Mesodermal cell (in vitro differentiated cells): ENCODE results near the gene SYT9.

Source experiments
- H3K27ac ChIP-seq: 2 replicates; pipeline ENCODE4 v1.7.0; 2013; ENCODE audit warnings: mild to moderate bottlenecking, low read depth, low read length, moderate library complexity; ENCODE audit not compliant: severe bottlenecking
- H3K36me3 ChIP-seq: 2 replicates; pipeline ENCODE4 v1.7.1; 2013; ENCODE audit warnings: mild to moderate bottlenecking, low read length, moderate library complexity; ENCODE audit not compliant: control insufficient read depth, insufficient read depth
- H3K4me1 ChIP-seq: one replicate; pipeline ENCODE4 v1.7.1; 2013; ENCODE audit warnings: mild to moderate bottlenecking, low read length; ENCODE audit not compliant: insufficient read depth, control insufficient read depth, poor library complexity, severe bottlenecking
- H3K4me3 ChIP-seq: 2 replicates; pipeline ENCODE4 v1.7.0; 2013; ENCODE audit warnings: low read length, control low read depth, mild to moderate bottlenecking; ENCODE audit not compliant: insufficient read depth, poor library complexity, severe bottlenecking; ENCODE audit errors: extremely low read depth
- H3K9me3 ChIP-seq: 2 replicates; pipeline ENCODE4 v1.7.1; 2013; ENCODE audit warnings: mild to moderate bottlenecking, low read length, moderate library complexity; ENCODE audit not compliant: control insufficient read depth
- WGBS, 2 experiments: methylation state at CpG; one replicate each; pipeline ENCODE4 v1.1.5; 2013; ENCODE audit warnings: missing lambda C conversion rate in 2 of 2; ENCODE audit not compliant: insufficient coverage in 2 of 2; 5-methylcytosine and 5-hydroxymethylcytosine counted together

Gene SYT9

GRCh38 chr11:7300281-7300680, 48.6 kb downstream of the SYT9 start:
- no peak overlapping the region for H3K4me3 ChIP-seq
- no peaks in the 10 kb centered on the region for H3K9me3 ChIP-seq
- no peak overlapping the region for H3K27ac ChIP-seq
- WGBS, 2 experiments: 60% methylated on average over 1 of the region's 2 CpGs; no CpG with 5 or more reads in 1 of the 2 experiments
- H3K36me3 ChIP-seq: no peaks in the 10 kb centered on the region
- H3K4me1 ChIP-seq: no peaks in the 10 kb centered on the region

GRCh38 chr11:7303146-7303545, 51.4 kb downstream of the SYT9 start:
- Histone ChIP-seq H3K4me3 (no peak overlapping the region), H3K27ac (no peak overlapping the region), H3K36me3 (no peaks in the 10 kb centered on the region), H3K9me3 (no peaks in the 10 kb centered on the region), H3K4me1 (no peaks in the 10 kb centered on the region)
- WGBS, 2 experiments: 88 to 95% methylated on average over 9 to 10 of the region's 11 CpGs

GRCh38 chr11:7306900-7307299, 55.2 kb downstream of the SYT9 start:
- Histone ChIP-seq H3K36me3 (no peaks in the 10 kb centered on the region), H3K9me3 (no peaks in the 10 kb centered on the region), H3K4me3 (no peak overlapping the region), H3K27ac (no peak overlapping the region), H3K4me1 (no peaks in the 10 kb centered on the region)
- 29% methylated on average over 1 of the region's 2 CpGs; no CpG with 5 or more reads in 1 of the 2 experiments for WGBS, 2 experiments

DNA sequence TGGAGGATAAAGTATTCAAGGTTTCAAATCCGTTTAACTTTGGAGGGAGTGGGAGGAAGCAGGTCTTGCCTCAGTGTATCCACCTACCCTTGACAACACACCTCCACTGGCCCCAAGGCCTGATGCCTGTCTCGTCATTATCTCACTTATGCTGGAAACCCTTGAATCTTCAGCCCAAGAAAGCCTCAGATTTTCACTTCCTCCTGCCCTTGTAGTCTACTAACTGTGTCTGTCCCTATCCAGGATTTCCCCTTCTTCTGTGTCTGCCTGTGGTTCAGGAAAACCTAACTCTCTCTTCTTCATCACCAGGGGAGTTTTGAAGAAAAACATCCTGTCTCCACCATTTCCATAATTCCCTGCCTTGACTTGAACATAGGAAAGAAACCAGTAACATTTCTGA, 56.1 kb downstream of the SYT9 start:
- WGBS, 2 experiments: 80 to 100% methylated on average over 1 of the region's 2 CpGs
- no peaks in the 10 kb centered on the region for H3K4me1 ChIP-seq
- H3K4me3 ChIP-seq: no peak overlapping the region
- no peaks in the 10 kb centered on the region for H3K36me3 ChIP-seq
- H3K27ac ChIP-seq: no peak overlapping the region
- H3K9me3 ChIP-seq: no peaks in the 10 kb centered on the region

DNA sequence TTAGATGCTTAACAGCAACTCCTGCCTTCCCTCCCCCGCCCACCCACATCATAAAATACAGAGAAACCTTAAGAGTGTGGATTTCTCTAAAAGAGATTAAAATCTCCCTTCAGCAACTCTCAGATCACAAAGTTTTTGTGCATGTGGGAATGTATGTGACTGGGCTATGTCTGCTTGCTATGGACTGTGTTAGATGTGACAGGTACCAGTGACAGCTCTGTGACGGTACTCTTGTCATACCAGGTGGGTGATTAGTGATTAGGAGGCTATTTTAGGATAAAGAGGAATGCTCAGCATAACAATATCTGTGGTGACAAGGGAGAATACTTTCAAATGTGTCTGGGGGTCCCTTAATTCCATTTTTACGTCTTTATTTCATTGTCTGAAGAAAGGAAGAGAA, 60.2 kb downstream of the SYT9 start:
- H3K9me3 ChIP-seq: no peaks in the 10 kb centered on the region
- no peaks in the 10 kb centered on the region for H3K4me1 ChIP-seq
- H3K27ac ChIP-seq: no peak overlapping the region
- no peak overlapping the region for H3K4me3 ChIP-seq
- H3K36me3 ChIP-seq: no peaks in the 10 kb centered on the region
- WGBS, 2 experiments: 80 to 100% methylated on average over 1 of the region's 3 CpGs

GRCh38 chr11:7314811-7315604, 63.3 kb downstream of the SYT9 start:
- no peaks in the 10 kb centered on the region for H3K36me3 ChIP-seq
- H3K9me3 ChIP-seq: no peaks in the 10 kb centered on the region
- no peaks in the 10 kb centered on the region for H3K4me1 ChIP-seq
- no peak overlapping the region for H3K4me3 ChIP-seq
- H3K27ac ChIP-seq: no peak overlapping the region
- WGBS, 2 experiments: 86 to 96% methylated on average over 3 of the region's 4 CpGs

DNA sequence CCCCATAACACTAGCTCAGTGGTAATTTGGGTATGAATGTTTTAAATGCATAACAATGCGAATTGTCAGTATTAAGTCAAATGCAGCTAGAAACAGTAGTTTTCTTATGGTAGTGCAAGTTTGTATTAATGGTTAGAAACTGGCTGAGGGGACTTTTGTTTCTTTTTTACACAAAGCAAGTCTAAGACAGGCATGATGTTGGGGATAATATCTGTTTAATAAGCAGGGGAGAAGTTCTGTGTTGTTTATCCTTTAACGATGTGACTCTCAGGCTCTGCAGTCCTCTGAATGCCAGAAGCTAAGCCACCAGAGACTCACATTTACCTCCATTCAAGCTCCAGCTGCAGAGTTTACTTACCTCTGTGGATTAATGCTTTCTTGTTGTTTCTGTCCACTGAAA, 67.8 kb downstream of the SYT9 start:
- 75 to 100% methylated on average over 1 of the region's 2 CpGs for WGBS, 2 experiments
- no peaks in the 10 kb centered on the region for H3K9me3 ChIP-seq
- no peaks in the 10 kb centered on the region for H3K36me3 ChIP-seq
- no peaks in the 10 kb centered on the region for H3K4me1 ChIP-seq
- H3K27ac ChIP-seq: no peak overlapping the region
- H3K4me3 ChIP-seq: no peak overlapping the region

DNA sequence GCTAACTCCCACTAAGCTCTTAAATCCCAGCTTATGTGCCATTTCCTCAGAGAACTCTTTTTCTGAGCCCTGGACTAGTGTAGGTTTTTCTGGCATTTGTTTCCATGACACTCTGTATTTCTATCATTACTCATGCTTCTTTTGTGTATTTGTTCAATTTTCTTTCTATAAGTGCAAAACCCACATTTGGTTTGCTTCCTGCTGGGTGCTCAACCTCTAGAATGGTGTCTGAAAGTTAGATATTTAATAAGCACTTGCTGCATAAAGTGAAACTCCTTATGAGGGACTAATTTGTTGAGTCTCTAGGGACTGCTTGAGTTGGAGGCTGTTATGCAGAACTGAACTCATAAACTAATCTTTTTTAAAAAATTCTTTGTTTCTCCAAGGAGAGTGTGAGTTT, 68.6 kb downstream of the SYT9 start:
- Histone ChIP-seq H3K4me1 (no peaks in the 10 kb centered on the region), H3K4me3 (no peak overlapping the region), H3K27ac (no peak overlapping the region), H3K36me3 (no peaks in the 10 kb centered on the region), H3K9me3 (no peaks in the 10 kb centered on the region)

- Histone ChIP-seq H3K27ac (no peak overlapping the region), H3K4me1 (no peaks in the 10 kb centered on the region), H3K4me3 (no peak overlapping the region), H3K36me3 (no peaks in the 10 kb centered on the region), H3K9me3 (no peaks in the 10 kb centered on the region)
- WGBS, 2 experiments: 79 to 84% methylated on average over 3 to 4 of the region's 7 CpGs
These were observed 70.1 kb downstream of the SYT9 start for GRCh38 chr11:7321473-7322450.

GRCh38 chr11:7332451-7332850, 80.7 kb downstream of the SYT9 start:
- H3K36me3 ChIP-seq: no peaks in the 10 kb centered on the region
- no peak overlapping the region for H3K4me3 ChIP-seq
- no peak overlapping the region for H3K27ac ChIP-seq
- H3K4me1 ChIP-seq: no peaks in the 10 kb centered on the region
- no CpG with 5 or more reads among the region's 1 CpG for WGBS, 2 experiments
- no peaks in the 10 kb centered on the region for H3K9me3 ChIP-seq

DNA sequence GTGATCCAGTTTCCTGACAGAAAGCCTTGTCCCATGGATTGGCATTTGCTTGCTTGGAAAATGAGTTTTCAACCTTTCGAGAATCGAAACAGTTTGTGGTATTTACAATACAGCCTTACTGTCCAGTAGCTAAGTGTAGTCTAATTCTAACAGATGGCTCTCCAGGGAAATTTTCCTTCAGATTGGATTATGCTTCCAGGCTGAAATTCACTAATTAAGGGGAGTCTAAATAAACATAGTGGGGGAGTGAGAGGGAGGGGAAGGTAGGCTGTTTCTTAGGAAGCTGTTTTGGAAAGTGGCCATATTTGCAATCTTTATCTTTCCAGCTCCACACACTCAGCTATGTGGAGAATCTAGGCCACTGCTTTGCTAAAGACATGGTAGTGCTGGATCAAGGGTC, 81.3 kb downstream of the SYT9 start:
- WGBS, 2 experiments: no CpG with 5 or more reads among the region's 2 CpGs
- Histone ChIP-seq H3K9me3 (no peaks in the 10 kb centered on the region), H3K27ac (no peak overlapping the region), H3K4me1 (no peaks in the 10 kb centered on the region), H3K36me3 (no peaks in the 10 kb centered on the region), H3K4me3 (no peak overlapping the region)
